OCI-M2 (cell line): ENCODE results near the gene GBP2.
"Not testable (repeated sequence)": the region's sequence is repeated elsewhere in the genome, so short reads cannot be mapped to it uniquely, and the experiment has no call there.

Source experiments
- DNase-seq: peaks from one replicate; lab custom pipeline; 2025; ENCODE audit not compliant: unreplicated experiment; lab: John Stamatoyannopoulos, UW

GBP2 gene

GRCh38 chr1:89128003-89128458, 2.1 kb upstream of the GBP2 start:
- DNase-seq: not testable (repeated sequence)

- DNase-seq: not testable (repeated sequence)
Observed at GRCh38 chr1:89126602-89127565, 970 bp upstream of the GBP2 start.

GRCh38 chr1:89125240-89125912, 538 bp downstream of the GBP2 start:
- DNase-seq: no peak

- DNase-seq: no peak
Observed at GRCh38 chr1:89121641-89122040, 4.3 kb downstream of the GBP2 start.

GRCh38 chr1:89114662-89115061, 11.3 kb downstream of the GBP2 start:
- no peak for DNase-seq

- DNase-seq: no peak
Observed at GRCh38 chr1:89112871-89113613, 12.9 kb downstream of the GBP2 start.

- no peak for DNase-seq
Observed at GRCh38 chr1:89104687-89105086, 21.2 kb downstream of the GBP2 start.

GRCh38 chr1:89104147-89104546, 21.8 kb downstream of the GBP2 start:
- DNase-seq: no peak

GRCh38 chr1:89102021-89102420, 23.9 kb downstream of the GBP2 start:
- no peak for DNase-seq

- DNase-seq: no peak
Observed at GRCh38 chr1:89100412-89100811, 25.5 kb downstream of the GBP2 start.

GRCh38 chr1:89098857-89099256, 27.1 kb downstream of the GBP2 start:
- no peak for DNase-seq

GRCh38 chr1:89095737-89096136, 30.2 kb downstream of the GBP2 start:
- DNase-seq: no peak

GRCh38 chr1:89089962-89090361, 36.0 kb downstream of the GBP2 start:
- DNase-seq: no peak

- no peak for DNase-seq
Observed at GRCh38 chr1:89088572-89088971, 37.3 kb downstream of the GBP2 start.

- no peak for DNase-seq
Observed at GRCh38 chr1:89087241-89087640, 38.7 kb downstream of the GBP2 start.

GRCh38 chr1:89085781-89086180, 40.1 kb downstream of the GBP2 start:
- DNase-seq: no peak

GRCh38 chr1:89081005-89081404, 44.9 kb downstream of the GBP2 start:
- DNase-seq: no peak

GRCh38 chr1:89080068-89080467, 45.8 kb downstream of the GBP2 start:
- DNase-seq: not testable (repeated sequence)

- DNase-seq: not testable (repeated sequence)
Observed at GRCh38 chr1:89072466-89073065, 53.3 kb downstream of the GBP2 start.

- DNase-seq: no peak
Observed at GRCh38 chr1:89070509-89070908, 55.4 kb downstream of the GBP2 start.

- DNase-seq: no peak
Observed at GRCh38 chr1:89069951-89070350, 56.0 kb downstream of the GBP2 start.
